K562 (cell line): Measurements from ENCODE around the gene WIPF1.

Experiments
- EP300 ChIP-seq: IDR thresholded peaks from 2 replicates; pipeline ENCODE4 v1.6.1; 2012; ENCODE audit warnings: low read length, improper control_type of control experiment
- ETV6 ChIP-seq, 3 experiments: fragments of 150-350 bp in 1 of 3; sonication (generic) in 1 of 3; formaldehyde crosslinking in 1 of 3; IDR thresholded peaks; 2 replicates each; pipeline versions ENCODE4 v1.6.1 to v1.8.0; 2014 to 2022; ENCODE audit warnings: borderline replicate concordance in 2 of 3, low read depth in 2 of 3, antibody characterized with exemption in 1 of 3, low read length in 1 of 3, mild to moderate bottlenecking in 1 of 3, missing genetic modification reagents in 1 of 3
- FOXK2 ChIP-seq, 2 experiments: fragments of 450-650 bp; IDR thresholded peaks in 1 of 2; conservative IDR thresholded peaks in 1 of 2; 2 replicates each; pipeline ENCODE4 v1.6.1; 2016; ENCODE audit warnings: low read depth in 2 of 2, mild to moderate bottlenecking in 1 of 2
- KDM1A ChIP-seq, 2 experiments: fragments of 450-650 bp; IDR thresholded peaks; 2 replicates each; pipeline ENCODE4 v1.6.1; 2016; ENCODE audit warnings: mild to moderate bottlenecking in 2 of 2
- NFRKB ChIP-seq: fragments of 450-650 bp; IDR thresholded peaks from 2 replicates; pipeline ENCODE4 v1.6.1; 2016; ENCODE audit warnings: low read depth
- SMARCE1 ChIP-seq: fragments of 450-650 bp; IDR thresholded peaks from 2 replicates; pipeline ENCODE4 v1.7.1; 2016; ENCODE audit warnings: mild to moderate bottlenecking
- USF2 ChIP-seq: sonication (generic); formaldehyde crosslinking; IDR thresholded peaks from 2 replicates; pipeline ENCODE4 v1.5.0; 2020; ENCODE audit warnings: missing genetic modification reagents
- XRCC4 ChIP-seq: IDR thresholded peaks from one replicate; pipeline ENCODE4 v1.6.1; 2011; ENCODE audit not compliant: insufficient read depth, insufficient read length; ENCODE audit errors: extremely low read depth
- ZNF311 ChIP-seq: fragments of 250-450 bp; sonication (Bioruptor Pico); IDR thresholded peaks from 2 replicates; pipeline ENCODE4 v1.4.0; 2020; ENCODE audit warnings: mild to moderate bottlenecking, moderate library complexity
- ZNF668 ChIP-seq: fragments of 250-450 bp; sonication (Bioruptor Pico); IDR thresholded peaks from 2 replicates; pipeline ENCODE4 v1.8.0; 2022; ENCODE audit warnings: mild to moderate bottlenecking, inconsistent platforms

GRCh38 chr2:174634130-174635014, 36.8 kb upstream of the WIPF1 start:
- TF ChIP-seq USF2 (CRISPR knock-in tag) (no peak), FOXK2 (conservative IDR thresholded peaks at IDR 0.05 in 1 of 2, IDR thresholded peaks at IDR 0.05 in 1 of 2; ENCODE audit: low read depth in 2 of 2) (no peak), ZNF311 (CRISPR knock-in tag) (peak; percentile 76), SMARCE1 (peak; percentile 61; the same call in 1 of the 2 replicates), KDM1A (IDR thresholded peaks at IDR 0.05) (no peak), XRCC4 (no peak), ETV6 (IDR thresholded peaks at IDR 0.05; ENCODE audit: borderline replicate concordance in 1 of 2, low read depth in 2 of 2, low read length in 1 of 2) (no peak), ETV6 (CRISPR knock-in tag; IDR thresholded peaks at IDR 0.05; ENCODE audit: borderline replicate concordance) (no peak), NFRKB (no peak), ZNF668 (CRISPR knock-in tag) (peak; percentile 2), EP300 (no peak; the same call in 1 of the 2 replicates)
